HEK293T (cell line): ENCODE measurements around the gene SPEM3.
"Not testable (repeated sequence)": the region's sequence is repeated elsewhere in the genome, so short reads cannot be mapped to it uniquely, and the experiment has no call there.

Experiments used
- CTCF ChIA-PET: fragments of 350-600 bp; formaldehyde crosslinking; extraction: SDS; loops from one replicate; lab custom pipeline; 2021; ENCODE audit warnings: antibody characterized with exemption, inconsistent platforms; lab: Yijun Ruan, JAX
- POLR2A ChIA-PET: fragments of 350-600 bp; formaldehyde crosslinking; extraction: SDS; loops from one replicate; lab custom pipeline; 2020; ENCODE audit warnings: antibody characterized with exemption, inconsistent platforms; lab: Yijun Ruan, JAX
- DNase-seq: peaks from one replicate; pipeline ENCODE4 v3.0.0; 2012; ENCODE audit warnings: mixed read lengths; ENCODE audit errors: extremely low spot score
- ARNT ChIP-seq: fragments of 450-650 bp; IDR thresholded peaks from 2 replicates; pipeline ENCODE4 v1.6.1; 2017; ENCODE audit warnings: mild to moderate bottlenecking
- BHLHE40 ChIP-seq: fragments of 450-650 bp; IDR thresholded peaks from 2 replicates; pipeline ENCODE4 v1.6.1; 2016; ENCODE audit warnings: mild to moderate bottlenecking, moderate library complexity, borderline replicate concordance
- CTBP1 ChIP-seq: fragments of 450-650 bp; IDR thresholded peaks from 2 replicates; pipeline ENCODE4 v1.6.1; 2016; ENCODE audit warnings: borderline replicate concordance
- ELF4 ChIP-seq: fragments of 450-650 bp; IDR thresholded peaks from 2 replicates; pipeline ENCODE4 v1.6.1; 2017; ENCODE audit warnings: antibody characterized with exemption
- FOXA1 ChIP-seq: fragments of 450-650 bp; IDR thresholded peaks from 2 replicates; pipeline ENCODE4 v1.6.1; 2016; ENCODE audit warnings: mild to moderate bottlenecking
- FOXK2 ChIP-seq: fragments of 450-650 bp; IDR thresholded peaks from 2 replicates; pipeline ENCODE4 v1.6.1; 2016; ENCODE audit warnings: mild to moderate bottlenecking
- FOXM1 ChIP-seq: fragments of 450-650 bp; IDR thresholded peaks from 2 replicates; pipeline ENCODE4 v1.6.1; 2017; ENCODE audit warnings: mild to moderate bottlenecking, borderline replicate concordance
- HDGF ChIP-seq: fragments of 450-650 bp; IDR thresholded peaks from 2 replicates; pipeline ENCODE4 v1.6.1; 2017; ENCODE audit warnings: antibody characterized with exemption, borderline replicate concordance
- L3MBTL2 ChIP-seq: fragments of 450-650 bp; conservative IDR thresholded peaks from 2 replicates; pipeline ENCODE4 v1.6.1; 2016; ENCODE audit warnings: mild to moderate bottlenecking
- LEF1 ChIP-seq: fragments of 450-650 bp; IDR thresholded peaks from 2 replicates; pipeline ENCODE4 v1.6.1; 2017; ENCODE audit warnings: mild to moderate bottlenecking, borderline replicate concordance
- NFRKB ChIP-seq: fragments of 450-650 bp; IDR thresholded peaks from 2 replicates; pipeline ENCODE4 v1.6.1; 2016; ENCODE audit warnings: mild to moderate bottlenecking, moderate library complexity
- PKNOX1 ChIP-seq: fragments of 450-650 bp; IDR thresholded peaks from 2 replicates; pipeline ENCODE4 v1.6.1; 2016
- SP1 ChIP-seq: fragments of 450-650 bp; IDR thresholded peaks from 2 replicates; pipeline ENCODE4 v1.6.1; 2017
- SUZ12 ChIP-seq: fragments of 450-650 bp; IDR thresholded peaks from 2 replicates; pipeline ENCODE4 v1.6.1; 2016; ENCODE audit warnings: mild to moderate bottlenecking
- TARDBP ChIP-seq: fragments of 450-650 bp; IDR thresholded peaks from 2 replicates; pipeline ENCODE4 v1.6.1; 2016
- ZNF384 ChIP-seq: fragments of 450-650 bp; IDR thresholded peaks from 2 replicates; pipeline ENCODE4 v1.6.1; 2016

Gene SPEM3

GRCh38 chr17:7466639-7467341 is 38.1 kb downstream of the SPEM3 start:
- ChIA-PET POLR2A (interaction anchor here (0.6 to 1.2 kb wide), 3 partner anchors 9 to 30 kb away, joined by 3 to 4 read pairs (median 3); no protein-coding TSS in a partner anchor), CTCF (no interaction called here)
- no peak for TF ChIP-seq PKNOX1
- TF ChIP-seq FOXA1, result no peak
- TF ChIP-seq BHLHE40, result no peak
- TF ChIP-seq L3MBTL2, result no peak
- TF ChIP-seq FOXM1, result no peak
- no peak for TF ChIP-seq SP1
- no peak for TF ChIP-seq FOXK2
- TF ChIP-seq TARDBP, result no peak
- TF ChIP-seq ARNT, result no peak
- TF ChIP-seq CTBP1, result no peak
- no peak for TF ChIP-seq ELF4
- no peak for TF ChIP-seq HDGF
- TF ChIP-seq LEF1, result no peak
- DNase-seq, result no peak

GRCh38 chr17:7467498-7467897 is 38.8 kb downstream of the SPEM3 start:
- no peak for DNase-seq
- TF ChIP-seq NFRKB (no peak), BHLHE40 (no peak), PKNOX1 (no peak), TARDBP (no peak), LEF1 (no peak), SP1 (no peak), CTBP1 (no peak), SUZ12 (no peak), FOXM1 (no peak), FOXK2 (no peak), ZNF384 (no peak), HDGF (no peak), L3MBTL2 (no peak), ARNT (no peak), ELF4 (no peak), FOXA1 (no peak)
- ChIA-PET POLR2A (interaction anchor here (0.6 to 1.2 kb wide), 3 partner anchors 9 to 22 kb away, joined by 3 to 4 read pairs (median 3); no protein-coding TSS in a partner anchor), CTCF (no interaction called here)

GRCh38 chr17:7468290-7468689 is 39.6 kb downstream of the SPEM3 start:
- no peak for DNase-seq
- TF ChIP-seq SP1 (no peak), PKNOX1 (no peak), FOXA1 (no peak)
- ChIA-PET CTCF (no interaction called here), POLR2A (interaction anchor here (0.9 kb wide), 1 partner anchor 22 kb away, joined by 3 read pairs; no protein-coding TSS in a partner anchor)

- CTCF ChIA-PET, result no interaction called here
- no peak for TF ChIP-seq ARNT
- TF ChIP-seq FOXM1, result no peak
- no peak for TF ChIP-seq ZNF384
- no peak for TF ChIP-seq SUZ12
- TF ChIP-seq LEF1, result no peak
- TF ChIP-seq ELF4, result no peak
- no peak for TF ChIP-seq HDGF
- no peak for TF ChIP-seq L3MBTL2
- TF ChIP-seq TARDBP, result no peak
- no peak for TF ChIP-seq NFRKB
- no peak for TF ChIP-seq FOXK2
- no peak for TF ChIP-seq SP1
- TF ChIP-seq CTBP1, result no peak
- TF ChIP-seq PKNOX1, result no peak
- TF ChIP-seq FOXA1, result no peak
- no peak for TF ChIP-seq BHLHE40
- DNase-seq, result no peak
- POLR2A ChIA-PET, result interaction anchor here (0.9 kb wide), 1 partner anchor 15 kb away, joined by 3 read pairs; the partner anchor contains the start of gene POLR2A
These were observed 40.2 kb downstream of the SPEM3 start for GRCh38 chr17:7468804-7469389.

- CTCF ChIA-PET, DNase-seq: not testable (repeated sequence)
- POLR2A ChIA-PET, result interaction anchor here (1.0 kb wide), 1 partner anchor 10 kb away, joined by 3 read pairs; no protein-coding TSS in a partner anchor
These were observed 41.2 kb downstream of the SPEM3 start for GRCh38 chr17:7469843-7470242.

GRCh38 chr17:7470457-7470973 is 41.9 kb downstream of the SPEM3 start:
- not testable (repeated sequence) for DNase-seq
- ChIA-PET POLR2A (interaction anchor here (1.0 kb wide), 1 partner anchor 10 kb away, joined by 3 read pairs; no protein-coding TSS in a partner anchor), CTCF (interaction anchor here (0.5 kb wide), 1 partner anchor 35 kb away, joined by 3 read pairs; no protein-coding TSS in a partner anchor)
